Liver (tissue), 9 donors: ENCODE results near the gene PRPF6. TPM values are rescaled to one million over a fixed set of nuclear protein-coding genes. Genes with fewer than 3 reads are reported as not detected.

ENCODE experiments used
- DNase-seq: peaks from one replicate; pipeline ENCODE4 v3.0.0-alpha.2; 2017; ENCODE audit warnings: low spot score
- H3K27ac ChIP-seq, 2 donors: one replicate each; pipeline ENCODE4 v1.7.0; 2013; ENCODE audit warnings: inconsistent platforms in 2 of 2, low read length in 2 of 2, control low read depth in 1 of 2, low read depth in 1 of 2, mild to moderate bottlenecking in 1 of 2
- H3K27me3 ChIP-seq, 4 donors: one replicate each; pipeline versions ENCODE4 v1.6.1 to v1.7.0; 2013; ENCODE audit warnings: low read length in 3 of 4, inconsistent platforms in 1 of 4, mild to moderate bottlenecking in 1 of 4, moderate library complexity in 1 of 4; ENCODE audit not compliant: control insufficient read depth in 4 of 4, insufficient read depth in 4 of 4
- H3K36me3 ChIP-seq, 4 donors: one replicate each; pipeline versions ENCODE4 v1.6.1 to v1.7.0; 2013; ENCODE audit warnings: low read length in 3 of 4, mild to moderate bottlenecking in 3 of 4, low read depth in 1 of 4, moderate library complexity in 1 of 4; ENCODE audit not compliant: control insufficient read depth in 4 of 4, insufficient read depth in 3 of 4
- H3K4me1 ChIP-seq, 4 donors: one replicate each; pipeline versions ENCODE4 v1.6.1 to v1.7.0; 2013; ENCODE audit warnings: low read length in 3 of 4, mild to moderate bottlenecking in 3 of 4, moderate library complexity in 1 of 4; ENCODE audit not compliant: control insufficient read depth in 4 of 4, insufficient read depth in 4 of 4
- H3K4me3 ChIP-seq, 3 donors: one replicate each; pipeline versions ENCODE4 v1.6.1 to v1.7.0; 2013; ENCODE audit warnings: low read length in 3 of 3, control low read depth in 1 of 3, low read depth in 1 of 3, mild to moderate bottlenecking in 1 of 3
- H3K9ac ChIP-seq, 2 donors: one replicate each; pipeline ENCODE4 v1.7.0; 2013; ENCODE audit warnings: low read length in 2 of 2, mild to moderate bottlenecking in 2 of 2, moderate library complexity in 2 of 2, control low read depth in 1 of 2, low read depth in 1 of 2
- H3K9me3 ChIP-seq, 4 donors: one replicate each; pipeline versions ENCODE4 v1.6.1 to v1.7.0; 2013; ENCODE audit warnings: low read length in 3 of 4; ENCODE audit not compliant: control insufficient read depth in 4 of 4
- FOXA1 ChIP-seq: IDR thresholded peaks from 2 replicates; pipeline ENCODE4 v1.6.1; 2016; ENCODE audit warnings: antibody characterized with exemption
- FOXA2 ChIP-seq: IDR thresholded peaks from 2 replicates; pipeline ENCODE4 v1.6.1; 2016; ENCODE audit warnings: antibody characterized with exemption
- GABPA ChIP-seq, 2 donors: IDR thresholded peaks in 1 of 2; conservative IDR thresholded peaks in 1 of 2; 2 replicates each; pipeline ENCODE4 v1.6.1; 2016; ENCODE audit warnings: antibody characterized with exemption in 2 of 2, mild to moderate bottlenecking in 1 of 2, moderate library complexity in 1 of 2
- HNF4A ChIP-seq, 2 donors: conservative IDR thresholded peaks; 2 replicates each; pipeline ENCODE4 v1.6.1; 2016; ENCODE audit warnings: antibody characterized with exemption in 2 of 2, mild to moderate bottlenecking in 2 of 2
- JUND ChIP-seq, 2 donors: IDR thresholded peaks; 2 replicates each; pipeline ENCODE4 v1.6.1; 2016; ENCODE audit warnings: antibody characterized with exemption in 2 of 2
- MAX ChIP-seq: IDR thresholded peaks from 2 replicates; pipeline ENCODE4 v1.6.1; 2016; ENCODE audit warnings: antibody characterized with exemption
- RXRA ChIP-seq, 2 donors: IDR thresholded peaks; 2 replicates each; pipeline ENCODE4 v1.6.1; 2017 to 2018; ENCODE audit warnings: antibody characterized with exemption in 2 of 2, mild to moderate bottlenecking in 1 of 2
- SP1 ChIP-seq: IDR thresholded peaks from 2 replicates; pipeline ENCODE4 v1.6.1; 2018; ENCODE audit warnings: antibody characterized with exemption, mild to moderate bottlenecking
- YY1 ChIP-seq: IDR thresholded peaks from 2 replicates; pipeline ENCODE4 v1.6.1; 2016; ENCODE audit warnings: antibody characterized with exemption, mild to moderate bottlenecking
- ZBTB33 ChIP-seq: IDR thresholded peaks from 2 replicates; pipeline ENCODE4 v1.6.1; 2016; ENCODE audit warnings: antibody characterized with exemption
- WGBS: extraction: QIAGEN DNeasy Blood & Tissue Kit; methylation state at CpG from one replicate; pipeline ENCODE4 v1.1.7; 2013; 5-methylcytosine and 5-hydroxymethylcytosine counted together
- polyA plus RNA-seq, 2 donors: library from polyadenylated mRNA; stranded (reverse) in 1 of 2; unstranded in 1 of 2; fragments of 200-250 nt in 1 of 2; fragments of >200 nt in 1 of 2; fragmentation: Nextera tagmentation in 1 of 2; extraction: Ambion mirVana in 1 of 2; gene quantifications; one replicate each; pipeline versions ENCODE4 v1.2.1 to v1.2.3, GENCODE V29; 2013 to 2015
- total RNA-seq, 2 donors: library from RNA; depleted of rRNA; stranded (reverse); fragments of >200 nt; gene quantifications; one replicate each; pipeline ENCODE4 v1.2.3, GENCODE V29; 2014
- TF ChIP-seq, protein P1 (sequence below): fragments of 150-350 bp; IDR thresholded peaks from 2 replicates; pipeline ENCODE4 v1.5.1; 2017; ENCODE audit warnings: improper control_type of control experiment, low read depth, low read length; ENCODE audit not compliant: missing input control
- TF ChIP-seq, protein P2 (sequence below): IDR thresholded peaks from 2 replicates; pipeline ENCODE4 v1.6.1; 2016; ENCODE audit warnings: antibody characterized with exemption, mild to moderate bottlenecking
- donor health status: healthy.
- donor health status: healthy.
- donor health status: healthy.
- donor health status: healthy.
- donor health status: healthy.

Gene PRPF6
- total and polyA plus RNA-seq, 4 donors: 16.3 to 24.9 (median 23.1) TPM

DNA sequence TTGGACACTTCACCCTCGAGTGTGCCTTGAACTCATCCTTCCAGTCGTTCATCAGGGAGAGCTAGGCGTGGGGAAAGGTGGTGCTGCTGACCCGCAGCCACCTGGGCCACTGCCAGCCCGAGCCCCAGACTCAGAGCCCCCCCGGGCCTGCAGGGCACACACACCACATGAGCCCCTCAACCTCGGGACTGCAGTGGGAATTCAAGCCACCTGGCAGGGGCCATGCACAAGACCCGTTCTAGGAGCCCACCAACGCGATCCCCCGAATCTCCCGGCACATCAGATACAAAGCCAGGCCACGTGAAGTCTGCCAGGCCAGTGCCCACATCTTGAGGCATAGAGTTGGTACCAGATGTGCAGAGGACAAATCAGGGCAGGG lies 14.0 kb upstream of the PRPF6 start (continued):
- TF ChIP-seq, protein P1, sequence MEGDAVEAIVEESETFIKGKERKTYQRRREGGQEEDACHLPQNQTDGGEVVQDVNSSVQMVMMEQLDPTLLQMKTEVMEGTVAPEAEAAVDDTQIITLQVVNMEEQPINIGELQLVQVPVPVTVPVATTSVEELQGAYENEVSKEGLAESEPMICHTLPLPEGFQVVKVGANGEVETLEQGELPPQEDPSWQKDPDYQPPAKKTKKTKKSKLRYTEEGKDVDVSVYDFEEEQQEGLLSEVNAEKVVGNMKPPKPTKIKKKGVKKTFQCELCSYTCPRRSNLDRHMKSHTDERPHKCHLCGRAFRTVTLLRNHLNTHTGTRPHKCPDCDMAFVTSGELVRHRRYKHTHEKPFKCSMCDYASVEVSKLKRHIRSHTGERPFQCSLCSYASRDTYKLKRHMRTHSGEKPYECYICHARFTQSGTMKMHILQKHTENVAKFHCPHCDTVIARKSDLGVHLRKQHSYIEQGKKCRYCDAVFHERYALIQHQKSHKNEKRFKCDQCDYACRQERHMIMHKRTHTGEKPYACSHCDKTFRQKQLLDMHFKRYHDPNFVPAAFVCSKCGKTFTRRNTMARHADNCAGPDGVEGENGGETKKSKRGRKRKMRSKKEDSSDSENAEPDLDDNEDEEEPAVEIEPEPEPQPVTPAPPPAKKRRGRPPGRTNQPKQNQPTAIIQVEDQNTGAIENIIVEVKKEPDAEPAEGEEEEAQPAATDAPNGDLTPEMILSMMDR: no peak
- TF ChIP-seq FOXA2: no peak

GRCh38 chr20:63967330-63968135 lies 13.4 kb upstream of the PRPF6 start:
- Histone ChIP-seq H3K9ac (no peak overlapping the region), H3K4me1 (peaks cover 11 to 26% (median 23%) of the 10 kb centered on the region in 4 donors), H3K27ac (peak overlapping the region in 1 of 2 donors; percentile 33), H3K9me3 (no peaks in the 10 kb centered on the region), H3K4me3 (no peak overlapping the region), H3K27me3 (no peaks in the 10 kb centered on the region), H3K36me3 (peaks cover 10 to 34% (median 15%) of the 10 kb centered on the region in 4 donors)
- TF ChIP-seq JUND (IDR thresholded peaks at IDR 0.05) (no peak), ZBTB33 (no peak), SP1 (no peak), FOXA2 (no peak), FOXA1 (no peak), YY1 (no peak), MAX (no peak), HNF4A (conservative IDR thresholded peaks at IDR 0.05) (no peak), GABPA (IDR thresholded peaks at IDR 0.05 in 1 of 2, conservative IDR thresholded peaks at IDR 0.05 in 1 of 2) (no peak), RXRA (IDR thresholded peaks at IDR 0.05) (no peak)
- TF ChIP-seq, protein P2, sequence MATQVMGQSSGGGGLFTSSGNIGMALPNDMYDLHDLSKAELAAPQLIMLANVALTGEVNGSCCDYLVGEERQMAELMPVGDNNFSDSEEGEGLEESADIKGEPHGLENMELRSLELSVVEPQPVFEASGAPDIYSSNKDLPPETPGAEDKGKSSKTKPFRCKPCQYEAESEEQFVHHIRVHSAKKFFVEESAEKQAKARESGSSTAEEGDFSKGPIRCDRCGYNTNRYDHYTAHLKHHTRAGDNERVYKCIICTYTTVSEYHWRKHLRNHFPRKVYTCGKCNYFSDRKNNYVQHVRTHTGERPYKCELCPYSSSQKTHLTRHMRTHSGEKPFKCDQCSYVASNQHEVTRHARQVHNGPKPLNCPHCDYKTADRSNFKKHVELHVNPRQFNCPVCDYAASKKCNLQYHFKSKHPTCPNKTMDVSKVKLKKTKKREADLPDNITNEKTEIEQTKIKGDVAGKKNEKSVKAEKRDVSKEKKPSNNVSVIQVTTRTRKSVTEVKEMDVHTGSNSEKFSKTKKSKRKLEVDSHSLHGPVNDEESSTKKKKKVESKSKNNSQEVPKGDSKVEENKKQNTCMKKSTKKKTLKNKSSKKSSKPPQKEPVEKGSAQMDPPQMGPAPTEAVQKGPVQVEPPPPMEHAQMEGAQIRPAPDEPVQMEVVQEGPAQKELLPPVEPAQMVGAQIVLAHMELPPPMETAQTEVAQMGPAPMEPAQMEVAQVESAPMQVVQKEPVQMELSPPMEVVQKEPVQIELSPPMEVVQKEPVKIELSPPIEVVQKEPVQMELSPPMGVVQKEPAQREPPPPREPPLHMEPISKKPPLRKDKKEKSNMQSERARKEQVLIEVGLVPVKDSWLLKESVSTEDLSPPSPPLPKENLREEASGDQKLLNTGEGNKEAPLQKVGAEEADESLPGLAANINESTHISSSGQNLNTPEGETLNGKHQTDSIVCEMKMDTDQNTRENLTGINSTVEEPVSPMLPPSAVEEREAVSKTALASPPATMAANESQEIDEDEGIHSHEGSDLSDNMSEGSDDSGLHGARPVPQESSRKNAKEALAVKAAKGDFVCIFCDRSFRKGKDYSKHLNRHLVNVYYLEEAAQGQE: no peak
- TF ChIP-seq, protein P1: no peak
- DNase-seq: no peak
- 94% methylated on average over 28 of the region's 28 CpGs for WGBS
